ENCODE data around the gene FBRSL1.

Gene FBRSL1

GRCh38 chr12:132506328-132507160 lies 16.6 kb downstream of the FBRSL1 start:
- no peaks in the 10 kb centered on the region for H3K27me3 ChIP-seq (ENCODE audit: control insufficient read depth, insufficient read depth, low read length)
- H3K4me1 ChIP-seq (ENCODE audit: control insufficient read depth, insufficient read depth, low read length) = peaks cover 22% of the 10 kb centered on the region
- no peaks in the 10 kb centered on the region for H3K36me3 ChIP-seq (ENCODE audit: insufficient read depth, low read length)
- peak overlapping the region; percentile 37 for H3K9ac ChIP-seq (ENCODE audit: low read depth, low read length)
- H3K4me2 ChIP-seq (ENCODE audit: low read length) = peak overlapping the region; percentile 77
- H3K9me3 ChIP-seq (replicated peaks; ENCODE audit: low read length) = no peaks in the 10 kb centered on the region
- H3K4me3 ChIP-seq (ENCODE audit: low read length) = peak overlapping the region; percentile 47

GRCh38 chr12:132507161-132507538 lies 17.2 kb downstream of the FBRSL1 start:
- Histone ChIP-seq H3K36me3 (ENCODE audit: insufficient read depth, low read length) (no peaks in the 10 kb centered on the region), H3K4me3 (ENCODE audit: low read length) (peak overlapping the region; percentile 47), H3K27me3 (ENCODE audit: control insufficient read depth, insufficient read depth, low read length) (no peaks in the 10 kb centered on the region), H3K4me2 (ENCODE audit: low read length) (peak overlapping the region; percentile 77), H3K4me1 (ENCODE audit: control insufficient read depth, insufficient read depth, low read length) (peaks cover 22% of the 10 kb centered on the region), H3K9me3 (replicated peaks; ENCODE audit: low read length) (no peaks in the 10 kb centered on the region), H3K9ac (ENCODE audit: low read depth, low read length) (peak overlapping the region; percentile 25)

- Histone ChIP-seq H3K36me3 (ENCODE audit: insufficient read depth, low read length) (no peaks in the 10 kb centered on the region), H3K4me3 (ENCODE audit: low read length) (no peak overlapping the region), H3K27me3 (ENCODE audit: control insufficient read depth, insufficient read depth, low read length) (no peaks in the 10 kb centered on the region), H3K9me3 (replicated peaks; ENCODE audit: low read length) (no peaks in the 10 kb centered on the region), H3K4me1 (ENCODE audit: control insufficient read depth, insufficient read depth, low read length) (peaks cover 28% of the 10 kb centered on the region), H3K4me2 (ENCODE audit: low read length) (no peak overlapping the region), H3K9ac (ENCODE audit: low read depth, low read length) (no peak overlapping the region)
These were observed 17.9 kb downstream of the FBRSL1 start for GRCh38 chr12:132507656-132508490.

GRCh38 chr12:132508491-132508740 lies 18.5 kb downstream of the FBRSL1 start:
- no peaks in the 10 kb centered on the region for H3K36me3 ChIP-seq (ENCODE audit: insufficient read depth, low read length)
- H3K27me3 ChIP-seq (ENCODE audit: control insufficient read depth, insufficient read depth, low read length) = no peaks in the 10 kb centered on the region
- H3K4me2 ChIP-seq (ENCODE audit: low read length) = no peak overlapping the region
- no peaks in the 10 kb centered on the region for H3K9me3 ChIP-seq (replicated peaks; ENCODE audit: low read length)
- no peak overlapping the region for H3K9ac ChIP-seq (ENCODE audit: low read depth, low read length)
- H3K4me1 ChIP-seq (ENCODE audit: control insufficient read depth, insufficient read depth, low read length) = peaks cover 29% of the 10 kb centered on the region
- H3K4me3 ChIP-seq (ENCODE audit: low read length) = no peak overlapping the region

- Histone ChIP-seq H3K4me3 (ENCODE audit: low read length) (no peak overlapping the region), H3K4me2 (ENCODE audit: low read length) (no peak overlapping the region), H3K9ac (ENCODE audit: low read depth, low read length) (no peak overlapping the region), H3K27me3 (ENCODE audit: control insufficient read depth, insufficient read depth, low read length) (no peaks in the 10 kb centered on the region), H3K36me3 (ENCODE audit: insufficient read depth, low read length) (no peaks in the 10 kb centered on the region), H3K4me1 (ENCODE audit: control insufficient read depth, insufficient read depth, low read length) (peaks cover 24% of the 10 kb centered on the region), H3K9me3 (replicated peaks; ENCODE audit: low read length) (no peaks in the 10 kb centered on the region)
These were observed 19.1 kb downstream of the FBRSL1 start for GRCh38 chr12:132508860-132509732.

GRCh38 chr12:132510111-132510724 lies 20.3 kb downstream of the FBRSL1 start:
- H3K27me3 ChIP-seq (ENCODE audit: control insufficient read depth, insufficient read depth, low read length) = no peaks in the 10 kb centered on the region
- H3K4me1 ChIP-seq (ENCODE audit: control insufficient read depth, insufficient read depth, low read length) = peaks cover 24% of the 10 kb centered on the region
- H3K4me2 ChIP-seq (ENCODE audit: low read length) = no peak overlapping the region
- no peak overlapping the region for H3K4me3 ChIP-seq (ENCODE audit: low read length)
- H3K9ac ChIP-seq (ENCODE audit: low read depth, low read length) = no peak overlapping the region
- no peaks in the 10 kb centered on the region for H3K9me3 ChIP-seq (replicated peaks; ENCODE audit: low read length)
- no peaks in the 10 kb centered on the region for H3K36me3 ChIP-seq (ENCODE audit: insufficient read depth, low read length)

- peaks cover 24% of the 10 kb centered on the region for H3K4me1 ChIP-seq (ENCODE audit: control insufficient read depth, insufficient read depth, low read length)
- no peaks in the 10 kb centered on the region for H3K27me3 ChIP-seq (ENCODE audit: control insufficient read depth, insufficient read depth, low read length)
- no peak overlapping the region for H3K4me2 ChIP-seq (ENCODE audit: low read length)
- H3K36me3 ChIP-seq (ENCODE audit: insufficient read depth, low read length) = no peaks in the 10 kb centered on the region
- no peak overlapping the region for H3K4me3 ChIP-seq (ENCODE audit: low read length)
- no peak overlapping the region for H3K9ac ChIP-seq (ENCODE audit: low read depth, low read length)
- H3K9me3 ChIP-seq (replicated peaks; ENCODE audit: low read length) = no peaks in the 10 kb centered on the region
These were observed 21.0 kb downstream of the FBRSL1 start for GRCh38 chr12:132510746-132511477.

GRCh38 chr12:132511516-132512196 lies 21.7 kb downstream of the FBRSL1 start:
- Histone ChIP-seq H3K9ac (ENCODE audit: low read depth, low read length) (no peak overlapping the region), H3K4me2 (ENCODE audit: low read length) (no peak overlapping the region), H3K36me3 (ENCODE audit: insufficient read depth, low read length) (peaks cover 3% of the 10 kb centered on the region), H3K27me3 (ENCODE audit: control insufficient read depth, insufficient read depth, low read length) (no peaks in the 10 kb centered on the region), H3K4me3 (ENCODE audit: low read length) (no peak overlapping the region), H3K9me3 (replicated peaks; ENCODE audit: low read length) (no peaks in the 10 kb centered on the region), H3K4me1 (ENCODE audit: control insufficient read depth, insufficient read depth, low read length) (peaks cover 19% of the 10 kb centered on the region)

- no peak overlapping the region for H3K4me2 ChIP-seq (ENCODE audit: low read length)
- H3K9ac ChIP-seq (ENCODE audit: low read depth, low read length) = no peak overlapping the region
- peaks cover 3% of the 10 kb centered on the region for H3K36me3 ChIP-seq (ENCODE audit: insufficient read depth, low read length)
- H3K27me3 ChIP-seq (ENCODE audit: control insufficient read depth, insufficient read depth, low read length) = no peaks in the 10 kb centered on the region
- H3K9me3 ChIP-seq (replicated peaks; ENCODE audit: low read length) = no peaks in the 10 kb centered on the region
- no peak overlapping the region for H3K4me3 ChIP-seq (ENCODE audit: low read length)
- H3K4me1 ChIP-seq (ENCODE audit: control insufficient read depth, insufficient read depth, low read length) = peaks cover 12% of the 10 kb centered on the region
These were observed 22.5 kb downstream of the FBRSL1 start for GRCh38 chr12:132512197-132513069.

GRCh38 chr12:132513070-132513398 lies 23.1 kb downstream of the FBRSL1 start:
- Histone ChIP-seq H3K9ac (ENCODE audit: low read depth, low read length) (no peak overlapping the region), H3K36me3 (ENCODE audit: insufficient read depth, low read length) (peaks cover 3% of the 10 kb centered on the region), H3K4me1 (ENCODE audit: control insufficient read depth, insufficient read depth, low read length) (peaks cover 12% of the 10 kb centered on the region), H3K4me2 (ENCODE audit: low read length) (no peak overlapping the region), H3K27me3 (ENCODE audit: control insufficient read depth, insufficient read depth, low read length) (no peaks in the 10 kb centered on the region), H3K4me3 (ENCODE audit: low read length) (no peak overlapping the region), H3K9me3 (replicated peaks; ENCODE audit: low read length) (no peaks in the 10 kb centered on the region)

All from skeletal muscle satellite cell (primary cell).